ENCODE results near the gene ZFTA. TPM values are rescaled to one million over a fixed set of nuclear protein-coding genes. Genes with fewer than 3 reads are reported as not detected.
"Not testable (repeated sequence)": the region's sequence is repeated elsewhere in the genome, so short reads cannot be mapped to it uniquely, and the experiment has no call there.

ZFTA gene
- total RNA-seq, 1 experiment from 2014 or later, result 8.8 TPM

- Histone ChIP-seq H3K9ac (ENCODE audit: low read length) (no peak overlapping the region), H3K79me2 (ENCODE audit: low read length) (peaks cover 31% of the 10 kb centered on the region), H4K20me1 (ENCODE audit: insufficient read depth, low read depth, low read length) (peaks cover 26% of the 10 kb centered on the region), H2AFZ (ENCODE audit: low read length) (no peak overlapping the region), H3K4me2 (ENCODE audit: low read depth, low read length, poor library complexity, severe bottlenecking) (no peak overlapping the region), H3K27ac (ENCODE audit: low read length) (no peak overlapping the region), H3K4me1 (ENCODE audit: low read length) (peaks cover 17% of the 10 kb centered on the region), H3K36me3 (ENCODE audit: insufficient read depth, low read length) (peaks cover 18% of the 10 kb centered on the region; the same call in 1 of the 2 replicates), H3K4me3 (ENCODE audit: low read length) (no peak overlapping the region), H3K9me3 (ENCODE audit: low read length) (no peaks in the 10 kb centered on the region), H3K9me2 (replicated peaks; ENCODE audit: insufficient read depth, low read length) (no peaks in the 10 kb centered on the region), H3K27me3 (ENCODE audit: low read length) (no peaks in the 10 kb centered on the region)
- DNase-seq, result no peak
These were observed 42.9 kb upstream of the ZFTA start for GRCh38 chr11:63811522-63811921.

DNA sequence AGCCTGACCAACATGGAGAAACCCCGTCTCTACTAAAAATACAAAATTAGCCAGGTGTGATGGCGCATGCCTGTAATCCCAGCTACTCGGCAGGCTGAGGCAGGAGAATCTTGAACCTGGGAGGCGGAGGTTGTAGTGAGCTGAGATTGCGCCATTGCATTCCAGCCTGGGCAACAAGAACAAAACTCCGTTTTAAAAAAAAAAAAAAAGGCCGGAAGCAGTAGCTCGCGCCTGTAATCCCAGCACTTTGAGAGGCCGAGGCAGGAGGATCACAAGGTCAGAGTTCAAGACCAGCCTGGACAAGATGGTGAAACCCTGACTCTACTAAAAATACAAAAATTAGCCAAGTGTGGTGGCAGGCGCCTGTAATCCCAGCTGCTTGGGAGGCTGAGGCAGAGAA lies 41.8 kb upstream of the ZFTA start:
- not testable (repeated sequence) for H3K4me2 ChIP-seq (ENCODE audit: low read depth, low read length, poor library complexity, severe bottlenecking); DNase-seq; H3K9ac ChIP-seq (ENCODE audit: low read length); H3K36me3 ChIP-seq (ENCODE audit: insufficient read depth, low read length); H3K4me3 ChIP-seq (ENCODE audit: low read length); H3K27ac ChIP-seq (ENCODE audit: low read length); H3K9me3 ChIP-seq (ENCODE audit: low read length); H3K9me2 ChIP-seq (replicated peaks; ENCODE audit: insufficient read depth, low read length); H2AFZ ChIP-seq (ENCODE audit: low read length); H3K27me3 ChIP-seq (ENCODE audit: low read length)
- Histone ChIP-seq H3K79me2 (ENCODE audit: low read length) (peaks cover 20% of the 10 kb centered on the region), H4K20me1 (ENCODE audit: insufficient read depth, low read depth, low read length) (peaks cover 14% of the 10 kb centered on the region), H3K4me1 (ENCODE audit: low read length) (peaks cover 16% of the 10 kb centered on the region)

DNA sequence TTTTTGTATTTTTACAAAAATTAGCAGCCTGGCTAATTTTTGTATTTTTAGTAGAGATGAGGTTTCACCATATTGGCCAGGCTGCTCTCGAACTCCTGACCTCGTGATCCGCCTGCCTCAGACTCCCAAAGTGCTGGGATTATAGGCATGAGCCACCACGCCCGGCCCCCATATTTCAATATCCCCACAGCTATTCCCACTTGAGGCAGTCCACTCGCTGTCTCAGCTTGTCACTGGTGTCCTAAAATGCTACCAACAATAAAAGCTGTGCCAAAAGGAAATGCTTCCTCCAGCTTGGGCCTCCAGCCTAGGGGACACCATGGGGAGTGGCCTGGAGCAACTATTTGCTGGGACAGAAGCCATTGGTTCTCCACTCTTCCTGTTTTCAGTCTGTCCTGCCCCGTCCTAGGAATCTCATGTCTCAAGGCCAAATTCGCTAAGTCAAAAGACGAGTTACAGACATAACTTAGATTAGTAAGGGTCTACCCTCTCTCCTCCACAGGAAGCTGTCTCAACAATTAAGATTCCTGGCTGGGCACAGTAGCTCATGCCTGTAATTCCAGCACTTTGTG lies 37.4 kb upstream of the ZFTA start:
- Histone ChIP-seq H2AFZ (ENCODE audit: low read length) (no peak overlapping the region), H3K9me2 (replicated peaks; ENCODE audit: insufficient read depth, low read length) (no peaks in the 10 kb centered on the region)

DNA sequence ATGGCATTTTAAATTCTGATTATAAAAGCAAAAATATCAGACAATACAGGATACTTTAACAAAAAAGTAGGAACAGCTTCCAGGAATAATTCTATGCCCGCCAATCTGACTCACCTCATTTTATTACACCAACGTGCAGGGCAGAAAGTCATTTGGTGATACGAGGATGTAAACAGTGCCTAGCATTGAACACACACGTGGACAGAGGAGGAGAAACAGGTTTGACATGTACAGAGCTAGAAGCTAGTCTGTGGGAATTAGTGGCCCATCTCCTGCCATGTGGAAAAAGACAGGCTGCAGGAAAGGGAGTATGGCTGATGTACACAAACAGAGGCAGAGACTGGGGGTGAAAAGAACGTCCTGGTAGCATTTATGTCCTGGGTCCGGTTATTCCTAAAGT lies 35.7 kb upstream of the ZFTA start:
- no peak overlapping the region for H3K9ac ChIP-seq (ENCODE audit: low read length)
- H3K27ac ChIP-seq (ENCODE audit: low read length), result no peak overlapping the region
- peaks cover 4% of the 10 kb centered on the region; the same call in 1 of the 2 replicates for H3K4me1 ChIP-seq (ENCODE audit: low read length)
- H3K4me2 ChIP-seq (ENCODE audit: low read depth, low read length, poor library complexity, severe bottlenecking), result no peak overlapping the region
- H3K4me3 ChIP-seq (ENCODE audit: low read length), result no peak overlapping the region
- H3K9me3 ChIP-seq (ENCODE audit: low read length), result no peaks in the 10 kb centered on the region
- H4K20me1 ChIP-seq (ENCODE audit: insufficient read depth, low read depth, low read length), result no peaks in the 10 kb centered on the region
- H2AFZ ChIP-seq (ENCODE audit: low read length), result no peak overlapping the region
- H3K79me2 ChIP-seq (ENCODE audit: low read length), result no peaks in the 10 kb centered on the region
- no peak for DNase-seq
- H3K36me3 ChIP-seq (ENCODE audit: insufficient read depth, low read length), result no peaks in the 10 kb centered on the region
- no peaks in the 10 kb centered on the region for H3K9me2 ChIP-seq (replicated peaks; ENCODE audit: insufficient read depth, low read length)
- H3K27me3 ChIP-seq (ENCODE audit: low read length), result no peaks in the 10 kb centered on the region

More for the DNA sequence above, 37.4 kb upstream of the ZFTA start:
- Histone ChIP-seq H3K4me3 (ENCODE audit: low read length) (no peak overlapping the region), H3K79me2 (ENCODE audit: low read length) (no peaks in the 10 kb centered on the region), H3K9me3 (ENCODE audit: low read length) (no peaks in the 10 kb centered on the region), H3K27ac (ENCODE audit: low read length) (no peak overlapping the region), H3K4me2 (ENCODE audit: low read depth, low read length, poor library complexity, severe bottlenecking) (no peak overlapping the region), H3K9ac (ENCODE audit: low read length) (no peak overlapping the region), H4K20me1 (ENCODE audit: insufficient read depth, low read depth, low read length) (no peaks in the 10 kb centered on the region), H3K27me3 (ENCODE audit: low read length) (no peaks in the 10 kb centered on the region), H3K36me3 (ENCODE audit: insufficient read depth, low read length) (no peaks in the 10 kb centered on the region), H3K4me1 (ENCODE audit: low read length) (peaks cover 4% of the 10 kb centered on the region; the same call in 1 of the 2 replicates)
- DNase-seq, result no peak

GRCh38 chr11:63802637-63803414 lies 34.3 kb upstream of the ZFTA start:
- Histone ChIP-seq H3K79me2 (ENCODE audit: low read length) (no peaks in the 10 kb centered on the region), H3K4me3 (ENCODE audit: low read length) (no peak overlapping the region), H3K36me3 (ENCODE audit: insufficient read depth, low read length) (no peaks in the 10 kb centered on the region), H3K4me2 (ENCODE audit: low read depth, low read length, poor library complexity, severe bottlenecking) (no peak overlapping the region), H3K9me3 (ENCODE audit: low read length) (no peaks in the 10 kb centered on the region), H3K27me3 (ENCODE audit: low read length) (no peaks in the 10 kb centered on the region), H3K9me2 (replicated peaks; ENCODE audit: insufficient read depth, low read length) (no peaks in the 10 kb centered on the region), H4K20me1 (ENCODE audit: insufficient read depth, low read depth, low read length) (no peaks in the 10 kb centered on the region), H3K27ac (ENCODE audit: low read length) (no peak overlapping the region), H3K9ac (ENCODE audit: low read length) (no peak overlapping the region), H3K4me1 (ENCODE audit: low read length) (peaks cover 4% of the 10 kb centered on the region; the same call in 1 of the 2 replicates), H2AFZ (ENCODE audit: low read length) (no peak overlapping the region)
- DNase-seq, result peak; percentile 65

DNA sequence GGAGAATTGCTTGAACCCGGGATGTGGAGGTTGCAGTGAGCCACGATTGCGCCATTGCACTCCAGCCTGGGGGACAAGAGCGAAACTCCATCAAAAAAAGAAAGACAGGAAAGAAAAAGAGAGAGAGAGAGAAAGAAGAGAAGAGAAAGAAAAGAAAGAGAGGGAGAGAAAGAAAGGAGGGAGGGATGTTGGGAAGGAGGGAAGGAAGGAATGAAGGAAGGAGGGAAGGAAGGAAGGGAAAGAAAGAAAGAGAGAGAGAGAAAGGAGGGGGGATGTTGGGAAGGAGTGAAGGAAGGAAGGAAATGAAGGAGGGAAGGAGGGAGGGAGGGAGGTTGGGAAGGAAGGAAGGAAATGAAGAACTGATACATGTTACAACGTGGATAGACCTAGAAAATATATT lies 32.3 kb upstream of the ZFTA start:
- no peak overlapping the region for H3K4me3 ChIP-seq (ENCODE audit: low read length)
- peaks cover 4% of the 10 kb centered on the region; the same call in 1 of the 2 replicates for H3K4me1 ChIP-seq (ENCODE audit: low read length)
- H2AFZ ChIP-seq (ENCODE audit: low read length), result no peak overlapping the region
- H3K9me2 ChIP-seq (replicated peaks; ENCODE audit: insufficient read depth, low read length), result no peaks in the 10 kb centered on the region
- H3K79me2 ChIP-seq (ENCODE audit: low read length), result no peaks in the 10 kb centered on the region
- no peaks in the 10 kb centered on the region for H3K9me3 ChIP-seq (ENCODE audit: low read length)
- DNase-seq, result no peak
- no peak overlapping the region for H3K27ac ChIP-seq (ENCODE audit: low read length)
- H3K36me3 ChIP-seq (ENCODE audit: insufficient read depth, low read length), result no peaks in the 10 kb centered on the region
- H3K9ac ChIP-seq (ENCODE audit: low read length), result no peak overlapping the region
- H4K20me1 ChIP-seq (ENCODE audit: insufficient read depth, low read depth, low read length), result no peaks in the 10 kb centered on the region
- no peaks in the 10 kb centered on the region for H3K27me3 ChIP-seq (ENCODE audit: low read length)
- no peak overlapping the region for H3K4me2 ChIP-seq (ENCODE audit: low read depth, low read length, poor library complexity, severe bottlenecking)

DNA sequence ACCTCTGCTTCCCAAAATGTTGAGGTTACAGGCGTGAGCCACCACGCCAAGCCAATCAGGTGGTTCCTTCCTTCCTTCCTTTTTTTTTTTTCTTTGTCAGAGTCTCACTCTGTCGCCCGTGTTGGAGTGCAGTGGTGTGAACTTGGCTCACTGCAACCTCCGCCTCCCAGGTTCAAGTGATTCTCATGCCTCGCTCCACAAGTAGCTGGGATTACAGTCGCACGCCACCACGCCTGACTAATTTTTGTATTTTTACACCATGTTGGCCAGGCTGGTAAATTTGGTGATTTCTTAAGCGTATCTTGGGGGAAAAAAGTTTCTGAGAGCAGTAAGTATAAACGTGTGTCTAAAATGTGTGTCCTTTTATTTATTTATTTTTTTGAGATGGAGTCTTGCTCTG lies 26.5 kb upstream of the ZFTA start:
- Histone ChIP-seq H4K20me1 (ENCODE audit: insufficient read depth, low read depth, low read length) (no peaks in the 10 kb centered on the region), H3K4me3 (ENCODE audit: low read length) (no peak overlapping the region), H2AFZ (ENCODE audit: low read length) (no peak overlapping the region), H3K9me3 (ENCODE audit: low read length) (peaks cover 7% of the 10 kb centered on the region; the same call in 1 of the 2 replicates), H3K27me3 (ENCODE audit: low read length) (no peaks in the 10 kb centered on the region), H3K9me2 (replicated peaks; ENCODE audit: insufficient read depth, low read length) (no peaks in the 10 kb centered on the region), H3K9ac (ENCODE audit: low read length) (no peak overlapping the region), H3K27ac (ENCODE audit: low read length) (no peak overlapping the region), H3K79me2 (ENCODE audit: low read length) (no peaks in the 10 kb centered on the region), H3K36me3 (ENCODE audit: insufficient read depth, low read length) (no peaks in the 10 kb centered on the region), H3K4me2 (ENCODE audit: low read depth, low read length, poor library complexity, severe bottlenecking) (no peak overlapping the region), H3K4me1 (ENCODE audit: low read length) (no peaks in the 10 kb centered on the region)
- DNase-seq, result no peak

DNA sequence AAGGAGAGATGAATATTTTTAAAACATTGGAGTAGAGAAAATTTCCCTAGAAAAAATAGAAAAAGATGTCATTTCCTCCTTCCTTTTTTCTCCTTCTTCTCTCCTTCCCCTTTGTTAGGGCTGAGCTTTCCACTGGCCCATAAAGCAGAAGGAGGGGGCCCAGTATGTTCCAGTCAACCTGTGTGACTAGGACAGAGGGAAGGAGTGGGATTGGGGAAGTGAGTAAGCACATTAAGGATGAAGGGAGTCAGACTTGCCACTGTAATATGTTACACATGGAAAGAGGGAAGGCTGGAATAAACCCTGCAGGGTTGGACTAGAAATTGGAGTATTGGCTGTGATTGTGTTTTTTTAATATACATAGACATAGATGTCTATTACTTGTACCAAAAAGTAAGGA lies 24.6 kb upstream of the ZFTA start:
- Histone ChIP-seq H3K79me2 (ENCODE audit: low read length) (no peaks in the 10 kb centered on the region), H3K4me1 (ENCODE audit: low read length) (no peaks in the 10 kb centered on the region), H3K36me3 (ENCODE audit: insufficient read depth, low read length) (no peaks in the 10 kb centered on the region), H3K4me3 (ENCODE audit: low read length) (no peak overlapping the region), H3K4me2 (ENCODE audit: low read depth, low read length, poor library complexity, severe bottlenecking) (no peak overlapping the region), H3K9ac (ENCODE audit: low read length) (no peak overlapping the region), H3K9me2 (replicated peaks; ENCODE audit: insufficient read depth, low read length) (no peaks in the 10 kb centered on the region), H3K27me3 (ENCODE audit: low read length) (no peaks in the 10 kb centered on the region), H3K9me3 (ENCODE audit: low read length) (peaks cover 7% of the 10 kb centered on the region; the same call in 1 of the 2 replicates), H3K27ac (ENCODE audit: low read length) (no peak overlapping the region), H2AFZ (ENCODE audit: low read length) (no peak overlapping the region), H4K20me1 (ENCODE audit: insufficient read depth, low read depth, low read length) (no peaks in the 10 kb centered on the region)
- no peak for DNase-seq
